ENCODE data around the gene TRIM2.

DNA sequence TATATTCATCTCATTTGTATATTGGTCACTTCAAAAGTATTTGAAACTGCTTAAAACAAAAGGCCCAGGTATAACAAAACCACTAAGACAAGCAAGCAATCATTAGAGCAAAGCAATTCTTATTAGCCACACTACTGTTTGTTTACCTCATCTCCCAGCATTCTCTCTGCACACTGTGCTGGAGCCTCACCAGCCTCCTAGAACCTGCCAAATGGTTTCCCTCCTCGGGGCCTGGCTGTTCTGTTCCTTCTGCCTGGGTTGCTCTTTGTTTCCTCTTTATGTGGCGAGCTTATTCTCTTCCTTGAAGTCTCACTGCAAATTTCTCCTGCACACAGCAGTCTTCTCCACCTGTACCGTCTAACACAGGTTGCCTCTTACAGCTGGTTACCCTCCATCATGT is 72.7 kb downstream of the TRIM2 start:
- TF ChIP-seq, protein P1, sequence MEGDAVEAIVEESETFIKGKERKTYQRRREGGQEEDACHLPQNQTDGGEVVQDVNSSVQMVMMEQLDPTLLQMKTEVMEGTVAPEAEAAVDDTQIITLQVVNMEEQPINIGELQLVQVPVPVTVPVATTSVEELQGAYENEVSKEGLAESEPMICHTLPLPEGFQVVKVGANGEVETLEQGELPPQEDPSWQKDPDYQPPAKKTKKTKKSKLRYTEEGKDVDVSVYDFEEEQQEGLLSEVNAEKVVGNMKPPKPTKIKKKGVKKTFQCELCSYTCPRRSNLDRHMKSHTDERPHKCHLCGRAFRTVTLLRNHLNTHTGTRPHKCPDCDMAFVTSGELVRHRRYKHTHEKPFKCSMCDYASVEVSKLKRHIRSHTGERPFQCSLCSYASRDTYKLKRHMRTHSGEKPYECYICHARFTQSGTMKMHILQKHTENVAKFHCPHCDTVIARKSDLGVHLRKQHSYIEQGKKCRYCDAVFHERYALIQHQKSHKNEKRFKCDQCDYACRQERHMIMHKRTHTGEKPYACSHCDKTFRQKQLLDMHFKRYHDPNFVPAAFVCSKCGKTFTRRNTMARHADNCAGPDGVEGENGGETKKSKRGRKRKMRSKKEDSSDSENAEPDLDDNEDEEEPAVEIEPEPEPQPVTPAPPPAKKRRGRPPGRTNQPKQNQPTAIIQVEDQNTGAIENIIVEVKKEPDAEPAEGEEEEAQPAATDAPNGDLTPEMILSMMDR (optimal IDR thresholded peaks at IDR 0.05 in 1 of 3, IDR thresholded peaks at IDR 0.05 in 1 of 3, conservative IDR thresholded peaks at IDR 0.05 in 1 of 3; ENCODE audit: extremely low read depth in 1 of 3, insufficient read depth in 2 of 3, low read length in 3 of 3), result no peak
- no peak for TF ChIP-seq EZH2 (IDR thresholded peaks at IDR 0.05; ENCODE audit: low read length)
